ENCODE results near the gene FAM168A.

DNA sequence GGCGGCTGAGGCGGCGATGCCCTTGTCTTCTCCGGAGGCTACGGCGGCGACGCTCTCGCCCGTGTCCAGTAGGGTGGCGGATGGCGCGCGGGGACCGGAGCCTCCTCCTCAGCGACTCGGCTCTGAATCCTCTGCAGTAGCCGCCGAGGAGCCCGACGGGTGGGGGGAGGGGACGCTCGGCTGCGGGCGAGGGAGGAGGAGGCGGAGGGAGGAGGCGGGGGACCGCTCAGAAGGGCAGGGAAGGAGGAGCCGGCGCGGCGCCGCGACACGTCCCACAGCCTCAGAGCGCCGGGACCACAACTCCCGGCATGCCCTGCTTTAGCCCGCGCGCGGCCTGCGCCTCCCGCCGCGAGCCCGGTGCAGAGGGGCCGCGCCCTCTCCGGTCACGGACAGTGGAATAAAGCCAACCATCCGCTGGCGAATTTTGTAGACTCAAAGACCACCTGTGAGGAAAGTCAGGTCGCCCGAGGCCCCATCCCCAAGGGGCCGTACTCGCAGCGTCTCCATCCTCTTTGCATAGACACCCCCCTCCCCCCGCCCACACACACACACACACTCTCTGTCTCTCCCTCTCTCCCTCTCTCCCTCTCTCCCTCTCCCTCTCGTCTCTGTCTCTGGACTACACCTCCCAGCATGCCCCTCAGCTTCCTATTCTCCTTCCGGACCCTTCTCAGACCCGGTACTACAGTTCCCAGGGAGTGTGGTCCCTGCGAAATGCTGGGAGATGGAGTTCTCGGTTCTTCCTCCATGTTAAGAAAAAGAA lies at the start of gene FAM168A:
- TF ChIP-seq CTCF (IDR thresholded peaks at IDR 0.05; ENCODE audit: low read length) (peak; percentile 31), EZH2 (optimal IDR thresholded peaks at IDR 0.05; ENCODE audit: low read depth, low read length) (no peak)
